ENCODE measurements around the gene NME4. TPM values are rescaled to one million over a fixed set of nuclear protein-coding genes. Genes with fewer than 3 reads are reported as not detected.
"Not testable (repeated sequence)": the region's sequence is repeated elsewhere in the genome, so short reads cannot be mapped to it uniquely, and the experiment has no call there.

NME4 gene
- polyA plus RNA-seq = 10 to 100 TPM; 13.0 to 77.2 (median 34.9) TPM
- long read RNA-seq, donor 1 = 0 reads
- long read RNA-seq, donor 2, transcript NME4-201 (5 exons, 995 nt) = major isoform, 8 of 20 reads
- long read RNA-seq, donor 2, partial matches to known transcripts = 11 of 20 reads
- long read RNA-seq, donor 2, other reads (novel, unspliced or antisense) = 0 of 20 reads
- long read RNA-seq, donor 3, transcript NME4-201 (5 exons, 995 nt) = major isoform, 15 of 20 reads
- long read RNA-seq, donor 3, partial matches to known transcripts = 0 of 20 reads
- long read RNA-seq, donor 3, other reads (novel, unspliced or antisense) = 0 of 20 reads
- long read RNA-seq, donor 4, partial matches to known transcripts = 0 of 1 reads
- long read RNA-seq, donor 4, other reads (novel, unspliced or antisense) = 0 of 1 reads
- long read RNA-seq, donor 5, transcript NME4-201 (5 exons, 995 nt) = major isoform, 8 of 9 reads
- long read RNA-seq, donor 5, partial matches to known transcripts = 0 of 9 reads
- long read RNA-seq, donor 5, other reads (novel, unspliced or antisense) = 0 of 9 reads
- long read RNA-seq, donor 6, transcript NME4-201 (5 exons, 995 nt) = major isoform, 20 of 26 reads
- long read RNA-seq, donor 6, partial matches to known transcripts = 0 of 26 reads
- long read RNA-seq, donor 6, other reads (novel, unspliced or antisense) = 0 of 26 reads
- long read RNA-seq, donor 7, transcript NME4-201 (5 exons, 995 nt) = major isoform, 62 of 121 reads
- long read RNA-seq, donor 7, transcript NME4-210 (2 exons, 1,861 nt) = minor isoform, 9 of 121 reads
- long read RNA-seq, donor 7, partial matches to known transcripts = 38 of 121 reads
- long read RNA-seq, donor 7, other reads (novel, unspliced or antisense) = 8 of 121 reads
- long read RNA-seq, donor 8, transcript NME4-201 (5 exons, 995 nt) = major isoform, 5 of 6 reads
- long read RNA-seq, donor 8, partial matches to known transcripts = 0 of 6 reads
- long read RNA-seq, donor 8, other reads (novel, unspliced or antisense) = 0 of 6 reads
- long read RNA-seq, donor 9, transcript NME4-201 (5 exons, 995 nt) = major isoform, 6 of 10 reads
- long read RNA-seq, donor 9, partial matches to known transcripts = 0 of 10 reads
- long read RNA-seq, donor 9, other reads (novel, unspliced or antisense) = 0 of 10 reads
- long read RNA-seq, donor 10, transcript NME4-201 (5 exons, 995 nt) = major isoform, 50 of 68 reads
- long read RNA-seq, donor 10, transcript NME4-210 (2 exons, 1,861 nt) = minor isoform, 9 of 68 reads
- long read RNA-seq, donor 10, partial matches to known transcripts = 5 of 68 reads
- long read RNA-seq, donor 10, other reads (novel, unspliced or antisense) = 0 of 68 reads

DNA sequence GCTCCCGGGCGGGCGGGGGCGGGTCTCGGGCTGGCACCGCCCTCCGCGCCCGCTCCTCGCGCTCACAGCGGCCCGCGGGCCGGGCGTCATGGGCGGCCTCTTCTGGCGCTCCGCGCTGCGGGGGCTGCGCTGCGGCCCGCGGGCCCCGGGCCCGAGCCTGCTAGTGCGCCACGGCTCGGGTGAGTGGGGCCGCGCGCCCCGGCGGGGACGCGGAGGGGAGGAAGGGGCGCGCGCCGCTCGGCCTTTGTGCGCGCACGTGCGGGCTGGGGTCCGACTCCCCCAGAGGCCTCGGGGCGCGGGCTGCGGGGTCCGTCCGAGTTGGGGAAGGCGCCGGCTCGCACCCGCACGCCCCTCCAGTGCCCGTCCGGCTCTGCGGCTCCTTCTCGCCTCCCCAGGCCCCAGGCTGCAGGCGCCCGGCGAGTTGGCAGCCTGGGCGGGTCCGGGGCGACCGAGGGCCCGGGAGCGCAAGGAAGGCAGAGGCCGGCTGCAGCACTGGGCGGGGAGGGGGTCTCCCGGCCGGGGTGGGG is at the start of gene NME4:
Gene NME4, plus strand, starts transcription at position 65 of the 527 bp plus-strand sequence. Its CDS starts 24 bp downstream, at position 89.
- FAIRE-seq = no peak

GRCh38 chr16:347203-347602 is 49.8 kb upstream of the NME4 start:
- no peak for DNase-seq
- peaks cover 0 to 71% (median 2%) of the 10 kb centered on the region in 3 donors for H3K36me3 ChIP-seq (ENCODE audit: control insufficient read depth in 3 of 3, insufficient read depth in 2 of 3, low read depth in 1 of 3, low read length in 3 of 3)
- no peak overlapping the region for H3K4me3 ChIP-seq (ENCODE audit: low read depth in 1 of 3, low read length in 3 of 3)
- FAIRE-seq = no peak
- peaks cover 0 to 7% (median 0%) of the 10 kb centered on the region in 3 donors for H3K4me1 ChIP-seq (ENCODE audit: control insufficient read depth in 3 of 3, insufficient read depth in 2 of 3, low read depth in 1 of 3, low read length in 2 of 3)
- no peak overlapping the region for H3K27ac ChIP-seq (ENCODE audit: low read depth in 1 of 3, low read length in 2 of 3)
- 97% methylated on average over 6 of the region's 6 CpGs for WGBS, 3 donors
- no peaks in the 10 kb centered on the region for H3K9me3 ChIP-seq (ENCODE audit: control insufficient read depth in 2 of 2, insufficient read depth in 1 of 2, low read depth in 1 of 2, low read length in 1 of 2)
- no peaks in the 10 kb centered on the region for H3K27me3 ChIP-seq (ENCODE audit: control insufficient read depth in 3 of 3, insufficient read depth in 3 of 3, low read length in 3 of 3)

More for the DNA sequence above, at the start of gene NME4:
- Histone ChIP-seq H3K27ac (ENCODE audit: low read depth in 1 of 3, low read length in 2 of 3) (peak within 1 kb of the TSS in 2 of 3 donors; percentile 50 to 61), H3K27me3 (ENCODE audit: control insufficient read depth in 3 of 3, insufficient read depth in 3 of 3, low read length in 3 of 3) (no peaks in the 10 kb centered on the region), H3K36me3 (ENCODE audit: control insufficient read depth in 3 of 3, insufficient read depth in 2 of 3, low read depth in 1 of 3, low read length in 3 of 3) (peaks cover 0 to 30% (median 0%) of the 10 kb centered on the region in 3 donors), H3K4me3 (ENCODE audit: low read depth in 1 of 3, low read length in 3 of 3) (peak within 1 kb of the TSS; percentile 50 to 58 (median 56)), H3K4me1 (ENCODE audit: control insufficient read depth in 3 of 3, insufficient read depth in 2 of 3, low read depth in 1 of 3, low read length in 2 of 3) (peaks cover 0 to 20% (median 7%) of the 10 kb centered on the region in 3 donors), H3K9me3 (ENCODE audit: control insufficient read depth in 2 of 2, insufficient read depth in 1 of 2, low read depth in 1 of 2, low read length in 1 of 2) (no peaks in the 10 kb centered on the region)
- peak in 1 of 2 donors; percentile 65 for DNase-seq
- WGBS, 3 donors = 0 to 1% (median 0%) methylated on average over 34 to 75 of the region's 75 CpGs

DNA sequence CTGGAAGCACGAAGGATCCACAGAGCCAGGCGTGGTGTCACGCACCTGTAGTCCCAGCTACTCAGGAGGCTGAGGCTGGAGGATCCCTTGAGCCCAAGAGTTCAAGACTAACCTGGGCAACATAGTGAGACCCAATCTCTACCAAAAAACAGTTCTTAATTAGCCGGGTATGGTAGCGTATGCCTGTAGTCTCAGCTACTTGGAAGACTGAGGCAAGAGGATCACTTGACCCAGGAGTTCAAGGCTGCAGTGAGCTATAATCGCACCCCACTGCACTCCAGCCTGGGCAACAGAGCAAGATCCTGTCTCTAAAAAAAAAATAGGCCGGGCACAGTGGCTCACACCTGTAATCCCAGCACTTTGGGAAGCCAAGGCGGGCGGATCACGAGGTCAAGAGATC is 48.5 kb upstream of the NME4 start:
- H3K4me1 ChIP-seq (ENCODE audit: control insufficient read depth in 3 of 3, insufficient read depth in 2 of 3, low read depth in 1 of 3, low read length in 2 of 3) = peaks cover 0 to 11% (median 0%) of the 10 kb centered on the region in 3 donors
- H3K9me3 ChIP-seq (ENCODE audit: control insufficient read depth in 2 of 2, insufficient read depth in 1 of 2, low read depth in 1 of 2, low read length in 1 of 2); DNase-seq; H3K27ac ChIP-seq (ENCODE audit: low read depth in 1 of 3, low read length in 2 of 3); FAIRE-seq; H3K4me3 ChIP-seq (ENCODE audit: low read depth in 1 of 3, low read length in 3 of 3); H3K27me3 ChIP-seq (ENCODE audit: control insufficient read depth in 3 of 3, insufficient read depth in 3 of 3, low read length in 3 of 3): not testable (repeated sequence)
- WGBS, 3 donors = 93 to 97% (median 95%) methylated on average over 7 to 10 of the region's 10 CpGs
- H3K36me3 ChIP-seq (ENCODE audit: control insufficient read depth in 3 of 3, insufficient read depth in 2 of 3, low read depth in 1 of 3, low read length in 3 of 3) = peaks cover 0 to 58% (median 2%) of the 10 kb centered on the region in 3 donors

GRCh38 chr16:349211-349610 is 47.8 kb upstream of the NME4 start:
- no peaks in the 10 kb centered on the region for H3K9me3 ChIP-seq (ENCODE audit: control insufficient read depth in 2 of 2, insufficient read depth in 1 of 2, low read depth in 1 of 2, low read length in 1 of 2)
- peaks cover 0 to 50% (median 2%) of the 10 kb centered on the region in 3 donors for H3K36me3 ChIP-seq (ENCODE audit: control insufficient read depth in 3 of 3, insufficient read depth in 2 of 3, low read depth in 1 of 3, low read length in 3 of 3)
- no peaks in the 10 kb centered on the region for H3K27me3 ChIP-seq (ENCODE audit: control insufficient read depth in 3 of 3, insufficient read depth in 3 of 3, low read length in 3 of 3)
- no peak overlapping the region for H3K4me3 ChIP-seq (ENCODE audit: low read depth in 1 of 3, low read length in 3 of 3)
- no peak for FAIRE-seq
- DNase-seq = no peak
- whole genome bisulfite sequencing, 3 donors = 79 to 93% (median 91%) methylated on average over 7 of the region's 7 CpGs
- H3K4me1 ChIP-seq (ENCODE audit: control insufficient read depth in 3 of 3, insufficient read depth in 2 of 3, low read depth in 1 of 3, low read length in 2 of 3) = peaks cover 0 to 15% (median 0%) of the 10 kb centered on the region in 3 donors
- H3K27ac ChIP-seq (ENCODE audit: low read depth in 1 of 3, low read length in 2 of 3) = no peak overlapping the region

DNA sequence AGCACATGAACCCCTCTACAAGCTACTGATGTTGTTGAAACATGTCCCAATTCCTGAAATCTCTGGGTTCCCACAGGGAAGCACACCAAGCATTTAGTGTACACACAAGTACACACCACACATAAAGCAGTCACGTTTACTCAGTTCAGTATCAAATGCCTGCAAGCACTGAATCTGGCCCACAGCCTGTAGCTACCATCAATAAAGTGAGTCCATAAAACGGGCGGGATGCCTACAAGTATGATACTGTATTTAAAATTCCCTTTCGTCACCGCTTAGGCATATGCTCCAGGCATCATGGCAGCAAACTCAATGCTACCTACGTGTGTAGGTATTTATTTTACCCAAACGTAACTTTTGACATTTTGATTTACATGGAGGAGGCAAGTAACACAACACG is 46.8 kb upstream of the NME4 start:
- H3K9me3 ChIP-seq (ENCODE audit: control insufficient read depth in 2 of 2, insufficient read depth in 1 of 2, low read depth in 1 of 2, low read length in 1 of 2) = no peaks in the 10 kb centered on the region
- H3K27ac ChIP-seq (ENCODE audit: low read depth in 1 of 3, low read length in 2 of 3) = no peak overlapping the region
- H3K4me3 ChIP-seq (ENCODE audit: low read depth in 1 of 3, low read length in 3 of 3) = no peak overlapping the region
- no peak for FAIRE-seq
- H3K27me3 ChIP-seq (ENCODE audit: control insufficient read depth in 3 of 3, insufficient read depth in 3 of 3, low read length in 3 of 3) = no peaks in the 10 kb centered on the region
- peaks cover 0 to 41% (median 2%) of the 10 kb centered on the region in 3 donors for H3K36me3 ChIP-seq (ENCODE audit: control insufficient read depth in 3 of 3, insufficient read depth in 2 of 3, low read depth in 1 of 3, low read length in 3 of 3)
- no peak for DNase-seq
- WGBS, 3 donors = 74 to 79% (median 76%) methylated on average over 8 of the region's 8 CpGs
- peaks cover 0 to 15% (median 0%) of the 10 kb centered on the region in 3 donors for H3K4me1 ChIP-seq (ENCODE audit: control insufficient read depth in 3 of 3, insufficient read depth in 2 of 3, low read depth in 1 of 3, low read length in 2 of 3)

GRCh38 chr16:351804-352520 is 45.0 kb upstream of the NME4 start:
- Histone ChIP-seq H3K27me3 (ENCODE audit: control insufficient read depth in 3 of 3, insufficient read depth in 3 of 3, low read length in 3 of 3) (no peaks in the 10 kb centered on the region), H3K4me3 (ENCODE audit: low read depth in 1 of 3, low read length in 3 of 3) (peak overlapping the region; percentile 38 to 92 (median 65)), H3K36me3 (ENCODE audit: control insufficient read depth in 3 of 3, insufficient read depth in 2 of 3, low read depth in 1 of 3, low read length in 3 of 3) (peaks cover 0 to 26% (median 2%) of the 10 kb centered on the region in 3 donors), H3K27ac (ENCODE audit: low read depth in 1 of 3, low read length in 2 of 3) (peak overlapping the region; percentile 38 to 81 (median 40)), H3K4me1 (ENCODE audit: control insufficient read depth in 3 of 3, insufficient read depth in 2 of 3, low read depth in 1 of 3, low read length in 2 of 3) (peaks cover 0 to 15% (median 0%) of the 10 kb centered on the region in 3 donors), H3K9me3 (ENCODE audit: control insufficient read depth in 2 of 2, insufficient read depth in 1 of 2, low read depth in 1 of 2, low read length in 1 of 2) (no peaks in the 10 kb centered on the region)
- peak; percentile 76 to 85 for DNase-seq
- no peak for FAIRE-seq
- WGBS, 3 donors = 0 to 4% (median 1%) methylated on average over 34 to 95 of the region's 95 CpGs

Data from small intestine (tissue), 16 donors.